RWPE2 (cell line): ENCODE data around the gene TNNT2.

ENCODE experiments used
- ATAC-seq: fragments of 200-7000 bp; cut with Tn5 transposase; 3 replicates; pipeline ENCODE4 v1.9.1; 2021; ENCODE audit warnings: low read depth
- DNase-seq: peaks from one replicate; pipeline ENCODE4 v3.0.0-alpha.2; 2020; ENCODE audit warnings: low spot score
- H3K27ac ChIP-seq: fragments of 450-650 bp; 2 replicates; pipeline ENCODE4 v1.5.1; 2017; ENCODE audit warnings: mild to moderate bottlenecking; ENCODE audit not compliant: poor library complexity, severe bottlenecking
- H3K27me3 ChIP-seq: fragments of 250-450 bp; sonication (Bioruptor Pico); 2 replicates; pipeline ENCODE4 v1.5.1; 2021; ENCODE audit warnings: mild to moderate bottlenecking, moderate library complexity; ENCODE audit not compliant: insufficient read depth, poor library complexity, severe bottlenecking
- H3K36me3 ChIP-seq: fragments of 250-450 bp; sonication (Bioruptor Pico); 2 replicates; pipeline ENCODE4 v1.5.1; 2020; ENCODE audit warnings: low read depth, mild to moderate bottlenecking, moderate library complexity
- H3K4me1 ChIP-seq: fragments of 250-450 bp; sonication (Bioruptor Pico); 2 replicates; pipeline ENCODE4 v1.5.1; 2021; ENCODE audit warnings: mild to moderate bottlenecking, moderate library complexity; ENCODE audit not compliant: insufficient read depth, poor library complexity, severe bottlenecking
- H3K4me3 ChIP-seq: fragments of 250-450 bp; sonication (Bioruptor Pico); 2 replicates; pipeline ENCODE4 v1.5.1; 2021; ENCODE audit warnings: mild to moderate bottlenecking, moderate library complexity; ENCODE audit not compliant: severe bottlenecking
- H3K9me3 ChIP-seq: fragments of 250-450 bp; sonication (Bioruptor Pico); 2 replicates; pipeline ENCODE4 v1.5.1; 2021; ENCODE audit warnings: mild to moderate bottlenecking, moderate library complexity; ENCODE audit not compliant: severe bottlenecking
- TF ChIP-seq, protein P1 (sequence below): fragments of 450-650 bp; IDR thresholded peaks from one replicate; pipeline ENCODE4 v1.5.1; 2017; ENCODE audit warnings: mild to moderate bottlenecking, moderate library complexity; ENCODE audit not compliant: poor library complexity, severe bottlenecking

Gene TNNT2

DNA sequence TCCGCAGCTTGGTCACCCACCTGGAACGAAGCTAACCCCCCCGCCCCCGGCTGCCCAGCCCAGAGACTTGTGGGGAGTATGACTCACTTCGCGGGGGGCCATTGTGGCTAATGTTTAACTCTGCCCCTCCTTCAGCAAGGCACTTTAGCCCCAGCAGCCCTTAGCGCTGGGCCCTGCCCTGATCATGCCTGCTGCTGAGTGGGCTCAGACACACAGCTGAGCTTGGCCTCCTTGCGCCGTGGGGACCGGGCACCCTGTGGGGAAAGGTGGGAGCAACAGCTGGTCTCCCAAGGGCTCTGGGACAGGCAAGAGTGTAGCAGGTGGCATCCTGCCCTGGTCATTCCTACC, 28.0 kb upstream of the TNNT2 start:
- Histone ChIP-seq H3K4me3 (no peak overlapping the region), H3K27ac (no peak overlapping the region), H3K36me3 (0 out of 2 replicates have a peak, but pooled peaks cover 6% of the 10 kb centered on the region), H3K27me3 (no peaks in the 10 kb centered on the region), H3K9me3 (no peaks in the 10 kb centered on the region), H3K4me1 (no peaks in the 10 kb centered on the region)
- ATAC-seq (no peak), DNase-seq (no peak)
- TF ChIP-seq, protein P1, sequence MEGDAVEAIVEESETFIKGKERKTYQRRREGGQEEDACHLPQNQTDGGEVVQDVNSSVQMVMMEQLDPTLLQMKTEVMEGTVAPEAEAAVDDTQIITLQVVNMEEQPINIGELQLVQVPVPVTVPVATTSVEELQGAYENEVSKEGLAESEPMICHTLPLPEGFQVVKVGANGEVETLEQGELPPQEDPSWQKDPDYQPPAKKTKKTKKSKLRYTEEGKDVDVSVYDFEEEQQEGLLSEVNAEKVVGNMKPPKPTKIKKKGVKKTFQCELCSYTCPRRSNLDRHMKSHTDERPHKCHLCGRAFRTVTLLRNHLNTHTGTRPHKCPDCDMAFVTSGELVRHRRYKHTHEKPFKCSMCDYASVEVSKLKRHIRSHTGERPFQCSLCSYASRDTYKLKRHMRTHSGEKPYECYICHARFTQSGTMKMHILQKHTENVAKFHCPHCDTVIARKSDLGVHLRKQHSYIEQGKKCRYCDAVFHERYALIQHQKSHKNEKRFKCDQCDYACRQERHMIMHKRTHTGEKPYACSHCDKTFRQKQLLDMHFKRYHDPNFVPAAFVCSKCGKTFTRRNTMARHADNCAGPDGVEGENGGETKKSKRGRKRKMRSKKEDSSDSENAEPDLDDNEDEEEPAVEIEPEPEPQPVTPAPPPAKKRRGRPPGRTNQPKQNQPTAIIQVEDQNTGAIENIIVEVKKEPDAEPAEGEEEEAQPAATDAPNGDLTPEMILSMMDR: no peak

GRCh38 chr1:201404722-201405483, 27.4 kb upstream of the TNNT2 start:
- H3K4me1 ChIP-seq: no peaks in the 10 kb centered on the region
- no peak for ATAC-seq
- H3K9me3 ChIP-seq: no peaks in the 10 kb centered on the region
- TF ChIP-seq, protein P1: no peak
- 0 out of 2 replicates have a peak, but pooled peaks cover 6% of the 10 kb centered on the region for H3K36me3 ChIP-seq
- no peaks in the 10 kb centered on the region for H3K27me3 ChIP-seq
- no peak for DNase-seq
- H3K27ac ChIP-seq: no peak overlapping the region
- H3K4me3 ChIP-seq: no peak overlapping the region

- DNase-seq (no peak), ATAC-seq (no peak)
- Histone ChIP-seq H3K4me3 (no peak overlapping the region), H3K36me3 (0 out of 2 replicates have a peak, but pooled peaks cover 6% of the 10 kb centered on the region), H3K9me3 (no peaks in the 10 kb centered on the region), H3K27ac (no peak overlapping the region), H3K4me1 (no peaks in the 10 kb centered on the region), H3K27me3 (no peaks in the 10 kb centered on the region)
- TF ChIP-seq, protein P1: no peak
These were observed 26.6 kb upstream of the TNNT2 start for GRCh38 chr1:201404055-201404454.

DNA sequence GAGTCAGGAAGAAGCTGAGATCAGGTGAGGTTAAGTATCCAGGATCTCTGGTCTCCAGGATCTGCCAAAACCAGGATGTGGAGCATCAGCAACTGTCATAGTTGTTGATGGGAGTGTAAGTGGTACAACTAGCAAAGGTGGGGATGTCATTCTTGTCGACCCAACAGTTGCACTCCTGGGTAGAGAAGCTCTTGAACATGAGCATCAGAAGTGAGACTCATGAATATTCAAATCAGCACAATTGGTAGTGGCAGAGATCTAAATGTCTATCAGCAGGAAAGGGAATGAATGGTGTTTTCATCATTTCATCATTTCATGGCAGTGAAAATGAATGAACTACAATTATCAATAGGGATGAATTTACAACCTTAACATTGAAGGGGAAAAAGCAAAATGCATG, 25.9 kb upstream of the TNNT2 start:
- TF ChIP-seq, protein P1: no peak
- ATAC-seq: no peak
- H3K27ac ChIP-seq: no peak overlapping the region
- 0 out of 2 replicates have a peak, but pooled peaks cover 6% of the 10 kb centered on the region for H3K36me3 ChIP-seq
- H3K9me3 ChIP-seq: no peaks in the 10 kb centered on the region
- no peaks in the 10 kb centered on the region for H3K27me3 ChIP-seq
- H3K4me1 ChIP-seq: no peaks in the 10 kb centered on the region
- no peak overlapping the region for H3K4me3 ChIP-seq
- no peak for DNase-seq

GRCh38 chr1:201401700-201402099, 24.2 kb upstream of the TNNT2 start:
- DNase-seq (no peak), ATAC-seq (no peak)
- Histone ChIP-seq H3K9me3 (no peaks in the 10 kb centered on the region), H3K4me1 (peaks cover 2% of the 10 kb centered on the region), H3K27ac (no peak overlapping the region), H3K4me3 (no peak overlapping the region), H3K36me3 (0 out of 2 replicates have a peak, but pooled peaks cover 6% of the 10 kb centered on the region), H3K27me3 (no peaks in the 10 kb centered on the region)
- TF ChIP-seq, protein P1: no peak
